Ectodermal cell (in vitro differentiated cells): ENCODE results near the gene HOXC5.

Source experiments
- H3K27ac ChIP-seq: 2 replicates; pipeline ENCODE4 v1.7.0; 2013; ENCODE audit warnings: mild to moderate bottlenecking, low read depth, low read length; ENCODE audit not compliant: insufficient read depth, poor library complexity, severe bottlenecking
- H3K27me3 ChIP-seq: 2 replicates; pipeline ENCODE4 v1.7.0; 2013; ENCODE audit warnings: mild to moderate bottlenecking, low read length; ENCODE audit not compliant: insufficient read depth, control insufficient read depth, poor library complexity, severe bottlenecking
- H3K36me3 ChIP-seq: one replicate; pipeline ENCODE4 v1.7.0; 2013; ENCODE audit warnings: low read length; ENCODE audit not compliant: control insufficient read depth, insufficient read depth
- H3K4me1 ChIP-seq: one replicate; pipeline ENCODE4 v1.7.0; 2013; ENCODE audit warnings: low read length; ENCODE audit not compliant: control insufficient read depth, insufficient read depth
- H3K4me3 ChIP-seq: 2 replicates; pipeline ENCODE4 v1.7.0; 2013; ENCODE audit warnings: low read depth, low read length, control low read depth; ENCODE audit not compliant: insufficient read depth
- H3K9me3 ChIP-seq: 2 replicates; pipeline ENCODE4 v1.7.0; 2013; ENCODE audit warnings: mild to moderate bottlenecking, low read length, moderate library complexity; ENCODE audit not compliant: control insufficient read depth
- WGBS, 2 experiments: methylation state at CpG; one replicate each; pipeline ENCODE4 v1.1.7; 2013; ENCODE audit warnings: missing lambda C conversion rate in 2 of 2; 5-methylcytosine and 5-hydroxymethylcytosine counted together

The HOXC5 gene

DNA sequence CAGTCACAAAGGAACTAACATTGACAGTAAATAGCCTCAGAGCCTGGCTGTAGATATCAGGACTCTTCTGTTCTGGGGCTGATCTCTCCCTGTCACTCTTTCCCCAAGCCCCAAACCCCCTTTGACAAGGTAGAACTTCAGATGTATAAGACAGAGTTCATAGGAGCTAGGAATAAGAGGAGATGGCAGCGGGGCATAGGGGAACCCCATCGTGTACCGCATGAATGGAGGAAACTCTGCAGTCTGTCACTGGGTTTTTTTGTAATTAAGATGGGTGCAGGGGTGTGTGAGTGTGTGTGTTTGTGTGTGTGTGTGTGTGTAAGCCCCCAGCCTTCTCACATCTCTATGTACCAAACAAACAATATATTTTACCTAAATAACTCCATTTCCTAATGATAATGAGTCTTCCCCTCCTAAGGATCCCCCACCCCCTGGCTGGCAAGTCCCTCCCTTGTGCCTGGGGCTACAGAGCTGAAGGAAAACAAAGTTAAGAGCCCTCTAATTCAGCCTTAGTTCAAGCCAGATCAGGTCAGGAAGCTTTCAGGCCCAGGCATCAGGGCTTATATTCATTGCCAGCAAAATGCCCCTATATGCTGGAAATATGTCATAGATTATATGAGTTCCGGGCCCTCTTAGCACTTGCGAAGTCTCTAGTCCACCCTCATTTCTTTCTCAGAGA, 11.7 kb downstream of the HOXC5 start:
- Histone ChIP-seq H3K27me3 (peaks cover 100% of the 10 kb centered on the region), H3K27ac (no peak overlapping the region), H3K4me3 (no peak overlapping the region), H3K4me1 (no peaks in the 10 kb centered on the region), H3K9me3 (no peaks in the 10 kb centered on the region), H3K36me3 (no peaks in the 10 kb centered on the region)
- WGBS, 2 experiments, result 33 to 37% methylated on average over 5 of the region's 5 CpGs

GRCh38 chr12:54045401-54045800, 12.6 kb downstream of the HOXC5 start:
- H3K4me1 ChIP-seq, result no peaks in the 10 kb centered on the region
- H3K27ac ChIP-seq, result no peak overlapping the region
- H3K36me3 ChIP-seq, result no peaks in the 10 kb centered on the region
- H3K4me3 ChIP-seq, result no peak overlapping the region
- peaks cover 100% of the 10 kb centered on the region for H3K27me3 ChIP-seq
- no peaks in the 10 kb centered on the region for H3K9me3 ChIP-seq

DNA sequence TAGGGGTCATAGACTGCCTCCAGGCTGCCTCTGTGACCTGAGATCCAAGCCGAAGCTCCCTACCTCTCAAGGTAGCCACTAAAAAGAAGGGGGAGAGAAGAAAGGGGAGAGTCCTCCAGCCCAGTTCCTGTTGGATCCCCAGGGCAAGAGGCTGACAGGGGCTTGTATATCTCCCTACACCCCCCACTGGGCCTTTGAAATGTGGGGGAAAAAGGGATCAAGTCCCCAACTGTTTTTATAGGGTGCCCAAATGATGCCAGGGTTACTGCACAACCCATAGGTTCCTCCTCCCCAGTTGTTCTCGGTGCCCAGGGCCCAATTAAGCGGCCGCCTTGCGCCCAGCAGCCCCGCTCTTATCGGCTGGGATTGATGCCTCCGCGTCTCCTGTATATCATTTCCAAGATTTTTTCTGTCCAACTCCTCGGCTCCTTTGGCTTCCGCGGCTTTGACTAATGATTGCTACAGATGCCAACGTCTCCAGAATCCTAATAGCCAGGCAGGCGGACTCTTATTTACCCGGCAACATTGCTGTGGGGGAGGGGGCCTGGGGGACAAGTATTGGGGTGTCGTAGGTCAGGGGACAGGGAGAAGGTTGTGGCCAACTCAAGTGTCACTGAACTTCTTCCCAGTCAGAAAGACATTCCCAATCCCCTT, 13.1 kb downstream of the HOXC5 start:
- no peaks in the 10 kb centered on the region for H3K4me1 ChIP-seq
- H3K27ac ChIP-seq, result no peak overlapping the region
- WGBS, 2 experiments, result 27 to 31% methylated on average over 15 to 16 of the region's 16 CpGs
- no peaks in the 10 kb centered on the region for H3K9me3 ChIP-seq
- no peaks in the 10 kb centered on the region for H3K36me3 ChIP-seq
- no peak overlapping the region for H3K4me3 ChIP-seq
- peaks cover 100% of the 10 kb centered on the region for H3K27me3 ChIP-seq

DNA sequence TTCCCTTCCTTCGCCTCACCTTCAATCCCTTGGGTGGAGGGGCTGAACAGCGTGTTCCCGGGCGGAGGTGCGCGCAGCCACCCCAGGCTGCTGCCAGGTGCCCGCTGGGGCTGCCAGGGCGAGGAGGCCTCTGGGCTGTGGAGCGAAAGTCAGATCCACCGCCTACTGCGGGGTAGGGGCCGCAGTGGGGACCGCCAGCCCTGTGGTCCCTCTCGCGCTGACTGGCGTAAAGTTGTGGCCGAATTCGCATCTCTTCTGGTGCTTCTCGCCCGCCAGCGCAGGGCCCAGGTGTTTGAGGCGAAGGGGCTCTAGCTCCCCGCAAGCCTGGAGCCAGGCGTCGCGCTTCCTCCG, 13.9 kb downstream of the HOXC5 start:
- Histone ChIP-seq H3K27me3 (peaks cover 100% of the 10 kb centered on the region), H3K9me3 (no peaks in the 10 kb centered on the region), H3K4me1 (no peaks in the 10 kb centered on the region), H3K4me3 (no peak overlapping the region), H3K27ac (no peak overlapping the region), H3K36me3 (no peaks in the 10 kb centered on the region)
- WGBS, 2 experiments, result 6% methylated on average over 27 of the region's 27 CpGs

- Histone ChIP-seq H3K27me3 (peaks cover 100% of the 10 kb centered on the region), H3K9me3 (no peaks in the 10 kb centered on the region), H3K4me1 (no peaks in the 10 kb centered on the region), H3K36me3 (no peaks in the 10 kb centered on the region), H3K4me3 (no peak overlapping the region), H3K27ac (no peak overlapping the region)
- WGBS, 2 experiments, result 1 to 2% methylated on average over 61 of the region's 61 CpGs
Observed at GRCh38 chr12:54047160-54047963, 14.5 kb downstream of the HOXC5 start.

- 12 to 13% methylated on average over 8 of the region's 8 CpGs for WGBS, 2 experiments
Observed at GRCh38 chr12:54047964-54048303, 15.1 kb downstream of the HOXC5 start.

DNA sequence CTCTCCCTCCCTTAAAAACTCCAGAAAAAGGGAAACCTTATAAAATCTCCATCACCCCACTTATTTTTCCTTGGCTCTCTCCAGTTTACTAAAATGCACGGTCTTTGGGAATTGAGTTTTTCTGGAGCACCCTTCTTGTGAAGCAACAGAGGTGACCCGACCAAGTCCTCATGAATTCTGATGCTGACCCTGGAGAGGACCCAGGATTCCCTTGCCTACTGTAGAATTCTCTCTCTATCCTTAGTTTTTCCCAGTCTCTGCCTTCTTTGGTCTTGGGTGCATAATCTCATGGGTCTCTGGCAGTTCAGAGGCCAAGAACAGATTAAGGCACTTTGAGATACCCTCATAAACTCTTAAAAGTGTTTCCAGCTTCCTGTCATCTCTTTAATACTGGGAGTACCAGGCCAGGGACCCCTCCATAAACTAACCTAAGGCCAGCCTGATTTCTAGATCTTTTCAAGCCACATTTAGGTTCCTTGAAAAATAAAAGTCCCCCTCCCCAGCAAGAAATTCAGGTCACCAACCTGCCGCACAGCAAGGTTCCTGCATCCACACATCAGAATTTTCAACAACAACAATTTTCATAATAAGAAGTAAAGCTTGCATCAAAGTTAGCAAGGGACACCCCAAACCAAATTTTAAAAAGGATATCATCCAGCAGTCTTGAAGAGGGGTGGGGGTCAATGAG, 15.7 kb downstream of the HOXC5 start:
- peaks cover 3% of the 10 kb centered on the region for H3K4me1 ChIP-seq

More at GRCh38 chr12:54047964-54048303, 15.1 kb downstream of the HOXC5 start:
- peaks cover 100% of the 10 kb centered on the region for H3K27me3 ChIP-seq
- peaks cover under 1% of the 10 kb centered on the region for H3K4me1 ChIP-seq
- no peak overlapping the region for H3K27ac ChIP-seq
- H3K9me3 ChIP-seq, result no peaks in the 10 kb centered on the region
- no peaks in the 10 kb centered on the region for H3K36me3 ChIP-seq
- no peak overlapping the region for H3K4me3 ChIP-seq

GRCh38 chr12:54049108-54049507, 16.3 kb downstream of the HOXC5 start:
- WGBS, 2 experiments, result 19 to 23% methylated on average over 6 of the region's 6 CpGs
- no peaks in the 10 kb centered on the region for H3K9me3 ChIP-seq
- peaks cover 100% of the 10 kb centered on the region for H3K27me3 ChIP-seq
- no peaks in the 10 kb centered on the region for H3K36me3 ChIP-seq
- no peak overlapping the region for H3K27ac ChIP-seq
- H3K4me1 ChIP-seq, result peaks cover 3% of the 10 kb centered on the region
- H3K4me3 ChIP-seq, result no peak overlapping the region

More for the DNA sequence above, 15.7 kb downstream of the HOXC5 start:
- Histone ChIP-seq H3K27me3 (peaks cover 100% of the 10 kb centered on the region), H3K27ac (no peak overlapping the region), H3K36me3 (no peaks in the 10 kb centered on the region), H3K4me3 (no peak overlapping the region), H3K9me3 (no peaks in the 10 kb centered on the region)
- 19 to 25% methylated on average over 3 of the region's 3 CpGs for WGBS, 2 experiments

DNA sequence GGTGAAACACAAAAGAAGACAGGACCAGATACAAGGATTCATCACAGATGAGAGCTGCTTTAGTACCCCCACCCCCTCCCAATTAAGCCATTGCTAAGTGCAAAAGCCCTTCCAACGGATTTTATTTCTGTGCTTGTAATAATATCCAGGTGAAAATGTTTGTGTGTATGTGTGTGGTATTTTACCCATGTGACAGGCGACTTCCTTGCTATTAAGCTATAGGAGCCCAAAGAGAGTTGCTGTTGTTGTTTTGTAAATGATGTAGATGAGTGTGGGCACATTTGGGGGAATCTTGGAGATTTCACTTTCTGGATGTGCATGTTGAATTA, 17.6 kb downstream of the HOXC5 start:
- Histone ChIP-seq H3K36me3 (no peaks in the 10 kb centered on the region), H3K4me3 (no peak overlapping the region), H3K4me1 (peaks cover 3% of the 10 kb centered on the region), H3K27ac (no peak overlapping the region), H3K9me3 (no peaks in the 10 kb centered on the region), H3K27me3 (peaks cover 100% of the 10 kb centered on the region)
- WGBS, 2 experiments, result 2 to 3% methylated on average over 2 of the region's 2 CpGs
